GM18505 (cell line): ENCODE measurements around the gene LCLAT1.

ENCODE experiments used
- ATAC-seq: cut with Tn5 transposase; IDR thresholded peaks from one replicate; pipeline ENCODE4 v1.9.1; 2021; ENCODE audit not compliant: unreplicated experiment
- POLR2A ChIP-seq: IDR thresholded peaks from 4 replicates; pipeline ENCODE4 v1.6.1; 2011; ENCODE audit warnings: borderline replicate concordance; ENCODE audit not compliant: insufficient read depth, insufficient read length; ENCODE audit errors: extremely low read depth

The LCLAT1 gene

DNA sequence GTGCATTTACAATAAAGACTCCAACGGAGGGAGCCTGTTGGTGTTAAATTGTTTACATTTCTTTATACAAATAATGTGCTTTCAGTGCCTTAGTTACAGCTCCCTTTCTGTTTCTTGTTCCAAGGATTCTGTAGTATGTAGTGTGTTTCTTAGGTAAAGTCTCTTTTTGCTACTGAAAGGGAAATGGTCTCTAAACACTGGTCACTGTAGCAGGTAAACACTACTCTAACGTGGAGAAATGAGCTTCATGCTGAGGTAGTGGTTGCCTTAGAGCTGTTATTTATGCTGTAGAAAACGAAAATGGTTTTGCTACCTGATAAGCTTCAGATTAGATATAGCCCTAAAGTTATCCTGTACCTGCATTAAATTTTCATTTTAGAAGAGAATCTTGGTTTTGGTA, 196.6 kb downstream of the LCLAT1 start:
- no peak for ATAC-seq
- no peak for TF ChIP-seq POLR2A

DNA sequence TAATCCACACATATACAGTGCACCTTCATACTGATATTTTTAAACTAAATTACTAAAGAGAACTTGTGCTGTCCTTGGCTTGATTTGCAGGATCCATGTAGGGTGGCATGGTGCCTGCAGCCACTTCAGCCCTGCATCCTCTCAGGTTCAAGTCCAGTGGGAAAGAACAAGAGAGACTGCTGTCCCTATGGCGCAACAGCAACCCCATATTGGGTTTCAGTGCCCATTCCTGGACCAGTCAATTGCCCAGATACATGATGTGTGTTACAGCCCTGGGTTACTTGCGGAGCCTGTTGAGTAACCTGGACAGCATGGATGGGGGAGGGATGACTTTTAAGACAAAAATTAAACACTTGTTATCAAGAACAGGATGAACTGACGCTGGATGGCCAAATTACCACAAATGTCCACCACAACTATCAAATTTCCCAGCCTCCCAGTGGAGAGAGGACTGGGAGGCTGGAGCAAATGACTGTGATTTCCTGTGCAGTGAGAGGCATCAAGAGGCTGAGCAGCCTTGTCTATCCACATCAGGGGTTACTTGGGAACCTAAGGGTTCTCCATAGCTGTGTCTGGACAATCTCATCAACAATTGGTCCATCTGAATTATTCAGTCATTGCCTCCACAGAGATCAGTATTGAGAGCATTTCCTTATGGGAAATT, 198.2 kb downstream of the LCLAT1 start:
- no peak for ATAC-seq
- TF ChIP-seq POLR2A: no peak

DNA sequence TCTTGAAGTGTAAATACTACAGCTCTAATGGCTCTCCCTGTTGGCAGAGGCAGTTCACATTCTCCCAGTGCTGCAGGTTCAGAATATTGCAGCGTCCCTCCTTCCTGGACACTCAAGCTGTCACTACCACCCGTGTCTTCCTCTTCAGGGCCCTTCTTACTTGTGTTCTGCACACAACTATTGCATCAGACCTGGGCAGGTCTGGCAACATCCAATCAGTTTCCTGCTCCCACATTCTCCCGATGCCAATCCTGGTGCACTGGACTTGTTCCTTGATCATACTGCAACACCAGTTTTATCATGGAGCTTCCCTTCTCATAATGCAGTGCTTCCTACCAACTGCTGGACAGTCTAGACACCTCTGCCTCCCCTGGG, 198.7 kb downstream of the LCLAT1 start:
- ATAC-seq: no peak
- TF ChIP-seq POLR2A: no peak

DNA sequence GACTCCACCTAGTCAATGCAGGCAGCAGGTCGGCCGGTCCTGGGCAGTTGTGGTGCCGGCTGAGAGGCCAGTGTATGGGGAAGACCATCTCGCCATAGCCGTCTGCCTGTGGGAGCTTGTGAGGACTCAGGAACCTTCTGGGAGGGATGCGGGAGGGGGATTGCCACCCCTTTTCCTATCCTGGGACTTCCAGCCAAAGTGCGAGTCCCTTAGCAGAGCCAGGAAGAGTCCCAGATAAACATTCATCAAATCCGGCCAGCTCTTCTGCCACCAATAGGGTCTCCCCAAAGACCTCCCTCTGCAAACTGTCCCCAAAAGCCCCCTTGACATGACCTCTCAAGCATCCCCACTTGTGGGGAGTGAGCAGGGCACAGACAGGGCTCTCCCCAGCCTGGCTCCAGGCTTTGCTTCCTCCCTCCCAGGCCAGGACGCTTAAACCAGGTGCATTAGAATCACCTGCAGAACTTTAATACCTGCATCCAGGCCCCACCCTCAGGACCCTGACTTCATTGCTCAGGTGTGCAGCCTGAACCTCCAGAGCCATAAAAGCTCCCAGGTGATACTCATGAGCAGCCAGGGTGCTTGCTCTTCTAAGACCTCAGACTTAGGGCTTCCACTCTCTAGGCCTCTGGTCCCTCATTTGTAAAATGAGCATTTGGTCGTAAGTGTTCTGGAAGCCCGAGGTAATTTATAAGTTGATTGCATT, 200.9 kb downstream of the LCLAT1 start:
- no peak for TF ChIP-seq POLR2A
- no peak for ATAC-seq

DNA sequence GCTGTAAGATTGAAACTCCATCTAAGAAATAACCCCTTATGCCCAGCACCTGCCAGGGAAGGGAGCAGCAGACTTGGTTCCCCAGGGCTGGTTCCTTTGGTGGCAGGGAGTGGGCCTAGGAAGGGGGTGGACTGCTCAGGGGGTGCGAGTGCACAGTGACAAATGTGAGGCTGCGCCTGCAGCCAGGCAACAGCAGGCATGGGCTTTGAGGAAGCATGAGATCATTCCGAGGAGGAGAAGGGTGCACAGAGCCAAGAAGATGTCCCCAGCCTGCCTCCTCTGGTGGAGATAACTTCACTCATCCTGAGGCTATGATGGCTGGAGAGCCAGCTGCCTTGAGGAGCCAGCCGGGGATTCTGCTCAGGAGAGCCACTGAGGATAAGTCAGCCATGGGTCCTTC, 202.2 kb downstream of the LCLAT1 start:
- no peak for ATAC-seq
- no peak for TF ChIP-seq POLR2A

DNA sequence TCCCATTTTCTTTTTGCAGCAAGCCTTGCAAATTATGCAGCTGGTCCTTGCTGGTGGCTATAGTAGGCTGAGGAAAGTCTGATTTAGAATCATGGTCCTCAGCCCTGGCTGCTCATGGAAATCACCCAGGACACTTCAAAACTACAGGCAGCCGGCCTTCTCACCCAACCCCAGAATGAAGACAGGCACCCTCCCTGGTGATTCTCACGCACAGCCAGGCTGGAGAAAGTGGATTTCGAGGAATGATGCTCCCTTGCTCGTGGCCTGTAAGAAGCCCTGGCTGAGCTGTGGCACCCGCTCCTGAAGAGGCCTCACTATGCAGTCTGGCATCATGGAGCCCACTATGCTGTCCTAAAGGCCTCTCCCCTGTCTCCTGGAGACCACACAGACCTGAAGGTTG, 202.8 kb downstream of the LCLAT1 start:
- TF ChIP-seq POLR2A: no peak
- ATAC-seq: no peak

DNA sequence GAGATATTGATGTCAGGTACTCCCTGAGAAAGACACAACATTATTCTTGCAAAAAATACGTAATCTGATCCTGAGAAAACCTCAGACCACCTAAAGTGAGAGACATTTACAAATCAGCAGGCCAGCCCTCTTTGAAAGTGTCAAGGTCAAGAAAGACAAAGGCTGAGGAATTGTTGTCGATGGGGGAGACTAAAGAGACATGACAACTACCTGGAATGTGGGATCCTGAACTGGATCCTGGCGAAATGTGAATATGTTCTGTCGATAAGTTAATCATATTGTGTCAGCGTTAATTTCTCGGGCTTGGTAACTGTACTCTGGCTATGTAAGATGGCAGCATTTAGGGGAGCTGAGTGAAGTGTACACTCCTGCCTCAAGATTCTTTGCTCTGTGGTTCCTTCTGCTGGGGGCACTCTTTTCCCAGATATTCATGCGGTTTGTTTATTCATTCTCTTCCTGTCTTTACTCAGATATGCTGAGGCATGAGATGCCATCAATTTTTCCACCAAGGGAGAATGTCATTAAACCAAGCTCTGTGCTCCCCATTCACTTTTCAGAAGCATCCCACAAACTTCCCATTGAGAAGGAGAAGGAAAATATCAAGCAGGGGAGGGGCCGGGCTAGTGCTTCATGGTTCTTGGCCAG, 205.3 kb downstream of the LCLAT1 start:
- ATAC-seq: no peak
- no peak for TF ChIP-seq POLR2A

DNA sequence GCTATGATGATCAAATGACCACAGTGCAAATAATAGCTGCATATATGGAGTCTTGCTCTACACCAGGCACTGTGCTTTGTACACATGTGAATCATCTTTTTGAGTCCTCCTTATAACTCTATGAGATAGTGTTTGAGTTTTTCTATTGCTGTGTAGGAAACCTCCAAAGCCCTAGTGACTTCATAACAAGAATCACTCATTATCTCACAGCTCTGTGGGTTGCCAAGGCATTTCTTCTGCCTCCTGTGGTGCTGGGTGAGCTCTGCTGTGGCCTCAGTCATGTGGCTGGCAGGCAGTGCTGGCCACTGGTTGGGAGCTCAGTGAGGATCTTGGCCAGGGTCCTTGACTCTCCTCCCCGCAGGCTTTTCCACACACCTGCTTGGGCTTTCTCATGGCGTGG, 206.8 kb downstream of the LCLAT1 start:
- ATAC-seq: no peak
- TF ChIP-seq POLR2A: no peak

DNA sequence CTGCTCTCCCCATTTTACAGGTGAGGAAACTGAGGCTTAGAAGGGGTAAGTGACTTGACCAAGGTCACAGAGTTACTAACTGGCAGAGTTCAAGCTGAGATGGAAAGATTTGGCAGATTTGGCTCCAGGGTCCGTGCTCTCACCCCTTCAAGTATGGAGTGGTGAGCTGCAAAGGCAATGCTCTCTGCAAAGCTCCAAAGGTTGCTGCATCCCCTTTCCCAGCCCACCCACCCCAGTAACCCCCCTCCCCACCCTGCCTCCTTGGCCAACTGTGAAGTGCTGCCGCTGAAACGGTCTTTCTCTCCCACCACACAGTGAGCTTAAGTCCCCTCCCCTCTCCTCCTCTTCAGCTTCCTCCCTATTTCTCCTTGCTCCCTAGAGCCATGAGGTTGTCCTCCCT, 207.4 kb downstream of the LCLAT1 start:
- TF ChIP-seq POLR2A: no peak
- no peak for ATAC-seq

DNA sequence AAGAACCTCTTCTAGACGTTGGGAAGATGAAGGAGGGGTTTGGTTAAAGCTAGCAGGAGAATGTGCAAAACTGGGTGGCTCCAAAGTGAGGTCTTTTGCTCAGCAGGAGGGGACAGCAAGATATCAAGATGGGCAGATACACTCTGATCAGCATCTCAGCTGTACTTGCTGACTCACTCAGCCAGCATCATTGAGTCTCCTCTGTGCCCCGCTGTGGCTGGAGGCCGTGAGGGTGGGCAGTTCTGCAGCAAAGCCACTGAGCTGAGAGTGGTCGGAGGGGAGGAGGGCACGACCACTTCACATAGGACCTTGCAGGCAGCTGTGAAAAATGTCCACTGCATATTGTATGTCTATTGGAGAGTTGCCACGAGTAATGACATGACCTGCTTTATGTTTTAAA, 208.2 kb downstream of the LCLAT1 start:
- ATAC-seq: no peak
- no peak for TF ChIP-seq POLR2A

DNA sequence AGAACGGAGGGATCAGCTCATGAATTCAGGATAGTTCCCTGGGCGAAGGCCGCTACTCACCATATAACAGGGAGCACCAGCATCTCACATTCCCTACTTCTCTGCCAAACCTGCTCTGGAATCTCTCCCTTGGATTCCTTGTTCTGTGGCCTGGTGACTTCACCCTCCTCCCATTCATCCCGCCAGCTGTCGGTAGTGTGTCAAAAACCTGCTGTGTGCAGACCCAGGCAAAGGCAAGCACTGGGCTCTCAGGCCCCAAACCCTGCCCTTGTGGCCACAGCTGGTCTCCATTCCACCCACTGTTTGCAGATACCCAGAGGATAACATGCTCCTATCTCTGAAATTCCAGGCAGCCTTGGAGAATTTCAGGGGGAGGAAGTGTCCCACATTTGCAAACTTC, 208.6 kb downstream of the LCLAT1 start:
- ATAC-seq: no peak
- TF ChIP-seq POLR2A: no peak

DNA sequence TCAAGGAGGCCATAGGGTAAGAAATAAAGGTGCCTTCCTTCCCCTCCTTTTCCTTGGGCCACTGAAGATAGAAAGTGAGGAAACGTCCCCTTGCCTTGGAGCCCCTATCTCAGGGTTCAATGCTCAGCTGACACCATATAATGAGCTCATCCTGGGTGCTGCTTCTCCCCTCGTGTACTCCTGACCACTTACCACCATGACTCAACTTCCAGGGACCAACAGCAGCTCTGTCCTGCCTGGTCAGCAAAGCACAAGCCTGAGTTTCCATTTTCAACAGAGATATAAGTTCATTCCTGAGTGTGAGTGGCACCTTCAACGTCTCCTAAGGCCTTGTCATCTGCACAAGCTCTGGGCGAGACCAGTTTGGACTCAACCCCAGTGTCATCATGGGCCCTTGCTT, 209.0 kb downstream of the LCLAT1 start:
- ATAC-seq: no peak

DNA sequence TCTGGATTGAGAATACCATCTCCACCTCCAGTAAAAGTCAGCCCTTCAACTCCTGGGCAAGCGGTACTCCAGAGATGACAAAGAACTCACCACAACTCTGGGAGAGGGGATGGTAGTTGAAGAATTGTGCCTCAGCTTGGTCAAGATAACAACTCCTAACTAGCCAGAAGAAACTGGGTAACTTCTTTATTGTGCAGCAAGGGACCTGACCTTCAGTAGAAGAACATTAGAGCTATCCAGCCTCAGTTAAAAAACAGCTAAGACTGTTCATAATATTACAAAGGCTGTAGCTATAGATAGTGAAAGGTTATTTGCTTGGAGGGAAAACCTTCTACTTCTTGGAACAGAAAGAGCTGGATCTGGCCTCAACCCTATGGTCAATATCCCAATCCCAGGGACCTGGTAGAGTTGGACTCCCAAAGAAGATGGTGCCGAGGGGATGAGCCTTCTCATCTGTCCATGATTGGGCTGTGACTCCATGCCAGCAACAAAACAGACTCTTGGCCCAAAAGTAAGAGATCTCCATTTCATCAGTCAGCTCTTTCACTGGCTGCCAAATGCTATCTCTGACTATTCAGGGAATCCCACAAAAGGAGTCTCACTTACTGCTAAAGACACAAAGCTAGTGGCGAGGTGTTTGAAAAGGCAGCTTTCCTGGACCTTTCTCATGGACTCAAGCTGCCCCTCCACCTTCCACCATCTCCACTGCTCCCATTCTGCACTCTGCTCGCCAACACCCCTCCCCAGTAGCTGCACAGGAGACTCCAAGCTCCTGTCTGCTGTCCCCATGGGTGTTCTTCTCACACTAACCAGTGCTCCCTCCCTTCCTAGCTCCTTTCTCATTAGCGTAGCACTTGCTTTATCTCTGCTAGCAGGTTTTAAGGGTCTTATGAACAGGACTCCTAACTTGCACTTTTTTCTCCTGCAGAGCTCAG, 214.4 kb downstream of the LCLAT1 start:
- ATAC-seq: no peak

More for the DNA sequence above, 209.0 kb downstream of the LCLAT1 start:
- TF ChIP-seq POLR2A: no peak

More for the DNA sequence above, 214.4 kb downstream of the LCLAT1 start:
- TF ChIP-seq POLR2A: no peak
